Stomach (tissue), 9 donors: Measurements from ENCODE around the gene BLOC1S4. TPM values are rescaled to one million over a fixed set of nuclear protein-coding genes. Genes with fewer than 3 reads are reported as not detected.
"Not testable (repeated sequence)": the region's sequence is repeated elsewhere in the genome, so short reads cannot be mapped to it uniquely, and the experiment has no call there.

ENCODE experiments used
- DNase-seq, 2 donors: peaks; one replicate each; pipeline versions ENCODE4 v3.0.0 to v3.0.0-alpha.2; 2013 to 2019
- H3K27ac ChIP-seq, 5 donors: fragments of 200-600 bp in 4 of 5; sonication (generic) in 4 of 5; one replicate each; pipeline ENCODE4 v1.5.1; 2013 to 2019; ENCODE audit warnings: mild to moderate bottlenecking in 1 of 5, moderate library complexity in 1 of 5
- H3K27me3 ChIP-seq, 3 donors: fragments of 200-600 bp; sonication (generic); one replicate each; pipeline ENCODE4 v1.5.1; 2017 to 2019; ENCODE audit warnings: mixed run types in 1 of 3
- H3K36me3 ChIP-seq, 4 donors: fragments of 200-600 bp; sonication (generic); 1 replicate in 3 of 4; 2 replicates in 1 of 4; pipeline ENCODE4 v1.5.1; 2016 to 2019
- H3K4me1 ChIP-seq, 4 donors: fragments of 200-600 bp; sonication (generic); one replicate each; pipeline ENCODE4 v1.5.1; 2016 to 2019
- H3K4me3 ChIP-seq, 4 donors: fragments of 200-600 bp; sonication (generic) in 3 of 4; one replicate each; pipeline ENCODE4 v1.5.1; 2016 to 2019; ENCODE audit warnings: mild to moderate bottlenecking in 1 of 4
- H3K9me3 ChIP-seq, 4 donors: fragments of 200-600 bp; sonication (generic); one replicate each; pipeline ENCODE4 v1.5.1; 2016 to 2019
- EP300 ChIP-seq: sonication (generic); formaldehyde crosslinking; IDR thresholded peaks from one replicate; pipeline ENCODE4 v1.6.1; 2017; ENCODE audit warnings: antibody characterized with exemption
- POLR2A ChIP-seq, 4 donors: fragments of 450-650 bp; IDR thresholded peaks; one replicate each; pipeline ENCODE4 v1.6.1; 2016; ENCODE audit warnings: antibody characterized with exemption in 4 of 4, control low read depth in 2 of 4, mild to moderate bottlenecking in 1 of 4, moderate library complexity in 1 of 4
- POLR2AphosphoS5 ChIP-seq, 3 donors: sonication (generic); formaldehyde crosslinking; IDR thresholded peaks; one replicate each; pipeline ENCODE4 v1.6.1; 2016; ENCODE audit warnings: antibody characterized with exemption in 3 of 3
- WGBS, 5 donors: extraction: QIAGEN DNeasy Blood & Tissue Kit in 3 of 5; methylation state at CpG; one replicate each; pipeline versions ENCODE4 v1.1.5 to v1.1.7; 2013 to 2018; 5-methylcytosine and 5-hydroxymethylcytosine counted together
- intact Hi-C: fragments of 100-400 bp; cut with DNase I; formaldehyde crosslinking; loops from one replicate; pipeline ENCODE4 v1.15.1; 2023; ENCODE audit warnings: low total_unique reads
- polyA plus RNA-seq, 3 donors: library from polyadenylated mRNA; stranded (reverse); fragments of 200-250 nt; gene quantifications; one replicate each; pipeline ENCODE4 v1.2.3, GENCODE V29; 2013
- total RNA-seq, 5 donors: library from RNA; depleted of rRNA; stranded (reverse); fragments of >200 nt; gene quantifications; one replicate each; pipeline versions ENCODE4 v1.1.0 to v1.2.3, GENCODE V29; 2014 to 2016
- TF ChIP-seq, protein P1 (sequence below), 7 experiments: fragments of 450-650 bp in 4 of 7; fragments of 200-600 bp in 3 of 7; sonication (generic) in 3 of 7; IDR thresholded peaks; one replicate each; pipeline ENCODE4 v1.5.1; 2016 to 2019; ENCODE audit warnings: antibody characterized with exemption in 7 of 7, control low read depth in 2 of 7, mild to moderate bottlenecking in 1 of 7
- donor health status: healthy with polysubstance abuse.
- donor health status: Bipolar disorder and iron deficiency.
- donor health status: healthy.

The BLOC1S4 gene
- total and polyA plus RNA-seq, 8 donors = 8.4 to 64.3 (median 16.6) TPM

DNA sequence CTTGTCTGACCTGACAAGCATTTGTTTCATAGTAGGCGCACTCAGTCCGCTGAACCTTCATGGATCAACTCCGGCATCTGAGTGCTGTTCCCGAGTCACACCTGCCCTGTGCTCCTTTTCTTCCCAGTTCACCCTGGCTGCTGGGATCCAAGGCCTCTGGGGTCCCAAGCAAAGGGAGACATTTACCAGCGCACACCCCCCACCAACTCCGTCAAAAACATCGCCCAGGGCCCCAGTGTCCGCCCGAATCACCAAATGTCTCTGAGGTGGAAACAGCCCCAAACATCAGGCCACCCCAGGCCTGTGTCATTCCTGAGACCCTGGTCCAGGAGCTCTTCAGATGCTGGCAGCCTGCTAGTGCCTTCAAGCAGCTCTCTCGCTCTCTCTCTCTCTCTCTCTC is 5.1 kb downstream of the BLOC1S4 start:
- no peak for DNase-seq
- Histone ChIP-seq H3K4me1 (peaks cover 17 to 32% (median 27%) of the 10 kb centered on the region in 4 donors), H3K4me3 (no peak overlapping the region), H3K27me3 (no peaks in the 10 kb centered on the region), H3K27ac (no peak overlapping the region), H3K9me3 (no peaks in the 10 kb centered on the region), H3K36me3 (no peaks in the 10 kb centered on the region)
- intact Hi-C loops = loop anchor here (5.0 to 10.0 kb wide), 2 partner anchors 64 to 156 kb away; partner anchors contain the start of gene KIAA0232
- TF ChIP-seq, protein P1, sequence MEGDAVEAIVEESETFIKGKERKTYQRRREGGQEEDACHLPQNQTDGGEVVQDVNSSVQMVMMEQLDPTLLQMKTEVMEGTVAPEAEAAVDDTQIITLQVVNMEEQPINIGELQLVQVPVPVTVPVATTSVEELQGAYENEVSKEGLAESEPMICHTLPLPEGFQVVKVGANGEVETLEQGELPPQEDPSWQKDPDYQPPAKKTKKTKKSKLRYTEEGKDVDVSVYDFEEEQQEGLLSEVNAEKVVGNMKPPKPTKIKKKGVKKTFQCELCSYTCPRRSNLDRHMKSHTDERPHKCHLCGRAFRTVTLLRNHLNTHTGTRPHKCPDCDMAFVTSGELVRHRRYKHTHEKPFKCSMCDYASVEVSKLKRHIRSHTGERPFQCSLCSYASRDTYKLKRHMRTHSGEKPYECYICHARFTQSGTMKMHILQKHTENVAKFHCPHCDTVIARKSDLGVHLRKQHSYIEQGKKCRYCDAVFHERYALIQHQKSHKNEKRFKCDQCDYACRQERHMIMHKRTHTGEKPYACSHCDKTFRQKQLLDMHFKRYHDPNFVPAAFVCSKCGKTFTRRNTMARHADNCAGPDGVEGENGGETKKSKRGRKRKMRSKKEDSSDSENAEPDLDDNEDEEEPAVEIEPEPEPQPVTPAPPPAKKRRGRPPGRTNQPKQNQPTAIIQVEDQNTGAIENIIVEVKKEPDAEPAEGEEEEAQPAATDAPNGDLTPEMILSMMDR (IDR thresholded peaks at IDR 0.05) = no peak
- TF ChIP-seq EP300 (no peak), POLR2A (IDR thresholded peaks at IDR 0.05) (no peak), POLR2AphosphoS5 (IDR thresholded peaks at IDR 0.05) (no peak)
- 94 to 99% (median 98%) methylated on average over 10 of the region's 10 CpGs for WGBS, 5 donors

DNA sequence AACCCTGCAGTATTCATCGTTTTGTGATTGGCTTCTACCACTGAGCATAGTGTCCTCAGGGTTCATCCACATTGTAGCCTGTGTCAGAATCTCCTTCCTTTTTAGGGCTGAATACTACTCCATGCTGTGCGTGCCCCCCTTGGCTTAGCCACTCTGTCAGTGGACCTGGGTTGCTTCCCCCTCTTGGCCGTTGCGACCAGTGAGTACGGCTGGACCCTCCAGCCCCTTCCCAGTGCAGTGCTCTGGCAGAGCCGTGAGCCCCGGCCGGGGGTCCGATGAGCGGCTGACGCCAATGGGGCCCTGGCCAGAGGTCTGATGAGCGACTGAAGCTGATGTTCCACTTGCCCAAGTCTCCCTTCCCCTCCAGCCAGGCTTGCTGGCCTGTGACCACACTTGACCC is 6.9 kb downstream of the BLOC1S4 start:
- no peak for DNase-seq
- Histone ChIP-seq H3K27ac (no peak overlapping the region), H3K4me1 (peaks cover 10 to 27% (median 17%) of the 10 kb centered on the region in 4 donors), H3K4me3 (no peak overlapping the region), H3K36me3 (no peaks in the 10 kb centered on the region), H3K27me3 (no peaks in the 10 kb centered on the region), H3K9me3 (no peaks in the 10 kb centered on the region)
- TF ChIP-seq EP300 = no peak
- TF ChIP-seq, protein P1 (IDR thresholded peaks at IDR 0.05) = no peak
- no peak for TF ChIP-seq POLR2AphosphoS5 (IDR thresholded peaks at IDR 0.05)
- TF ChIP-seq POLR2A (IDR thresholded peaks at IDR 0.05) = no peak
- intact Hi-C loops = loop anchor here (5.0 to 10.0 kb wide), 2 partner anchors 62 to 154 kb away; partner anchors contain the start of gene KIAA0232
- WGBS, 5 donors = 93 to 100% (median 95%) methylated on average over 6 to 12 of the region's 12 CpGs

DNA sequence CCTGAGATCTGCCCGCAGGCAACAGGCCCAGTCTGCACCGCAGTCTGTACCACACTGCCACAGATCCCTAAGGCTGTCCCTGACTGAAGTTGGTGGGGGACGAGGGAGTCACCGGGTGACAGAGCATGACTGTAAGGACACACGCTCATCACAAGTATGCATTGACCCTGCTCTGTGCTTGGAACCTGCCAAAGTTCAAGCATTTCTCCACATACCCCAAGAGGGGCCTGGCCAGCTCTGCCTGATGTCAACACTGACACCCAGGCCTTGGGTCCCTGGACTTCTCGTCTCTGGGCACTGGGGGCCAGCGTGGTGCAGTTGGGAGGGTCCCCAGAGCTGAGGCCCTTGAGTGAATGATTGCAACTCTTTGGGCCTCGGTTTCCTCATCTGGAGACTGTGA is 7.9 kb downstream of the BLOC1S4 start:
- 82 to 95% (median 92%) methylated on average over 4 to 8 of the region's 8 CpGs for WGBS, 5 donors
- no peak for DNase-seq
- Histone ChIP-seq H3K4me3 (no peak overlapping the region), H3K27me3 (no peaks in the 10 kb centered on the region), H3K4me1 (peaks cover 6 to 21% (median 11%) of the 10 kb centered on the region in 4 donors), H3K27ac (no peak overlapping the region), H3K9me3 (no peaks in the 10 kb centered on the region), H3K36me3 (no peaks in the 10 kb centered on the region)
- TF ChIP-seq POLR2AphosphoS5 (IDR thresholded peaks at IDR 0.05) = no peak
- TF ChIP-seq EP300 = no peak
- no peak for TF ChIP-seq POLR2A (IDR thresholded peaks at IDR 0.05)
- TF ChIP-seq, protein P1 (IDR thresholded peaks at IDR 0.05) = no peak
- intact Hi-C loops = loop anchor here (5.0 to 10.0 kb wide), 2 partner anchors 61 to 153 kb away; partner anchors contain the start of gene KIAA0232

DNA sequence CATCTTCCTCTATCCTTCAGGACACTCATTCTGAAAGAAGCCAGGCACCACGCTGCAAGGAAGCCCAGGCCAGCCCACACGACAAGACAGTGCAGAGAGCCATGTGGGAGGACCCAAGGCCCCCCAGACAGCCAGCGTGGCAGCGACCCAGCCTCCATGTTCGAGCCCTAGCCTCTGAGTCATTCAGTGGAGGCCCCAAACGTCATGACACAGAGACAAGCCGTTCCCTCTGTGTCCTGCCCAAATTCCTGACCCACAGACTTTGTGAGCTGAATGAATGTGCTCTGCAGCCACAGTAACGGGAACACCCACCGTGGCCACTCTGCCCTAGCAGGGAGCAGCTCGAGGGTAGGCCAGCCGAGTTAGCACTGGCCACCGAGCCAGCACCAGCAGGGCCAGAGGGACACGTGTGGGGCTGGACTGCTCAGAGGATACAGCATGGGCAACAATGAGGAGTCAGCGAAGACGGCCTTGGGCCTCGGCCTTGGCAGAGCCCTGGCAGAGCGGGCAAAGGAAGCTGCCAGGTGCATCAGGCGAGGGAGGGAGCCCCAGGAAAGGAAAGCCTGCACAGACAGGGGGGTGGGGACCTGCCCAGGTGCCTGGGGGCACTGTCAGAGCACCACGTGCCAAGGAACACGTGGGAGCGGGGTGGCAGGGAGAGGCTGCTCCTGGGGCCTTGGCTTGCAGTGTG is 8.6 kb downstream of the BLOC1S4 start:
- H3K4me3 ChIP-seq = no peak overlapping the region
- no peak for DNase-seq
- WGBS, 5 donors = 81 to 89% (median 87%) methylated on average over 12 to 21 of the region's 21 CpGs
- peaks cover 6 to 20% (median 11%) of the 10 kb centered on the region in 4 donors for H3K4me1 ChIP-seq
- intact Hi-C loops = loop anchor here (5.0 to 10.0 kb wide), 2 partner anchors 60 to 153 kb away; partner anchors contain the start of gene KIAA0232
- H3K36me3 ChIP-seq = no peaks in the 10 kb centered on the region
- H3K27ac ChIP-seq = no peak overlapping the region
- no peaks in the 10 kb centered on the region for H3K9me3 ChIP-seq
- H3K27me3 ChIP-seq = no peaks in the 10 kb centered on the region
- TF ChIP-seq POLR2A (IDR thresholded peaks at IDR 0.05) (no peak), EP300 (no peak), POLR2AphosphoS5 (IDR thresholded peaks at IDR 0.05) (no peak)
- TF ChIP-seq, protein P1 (IDR thresholded peaks at IDR 0.05) = no peak

DNA sequence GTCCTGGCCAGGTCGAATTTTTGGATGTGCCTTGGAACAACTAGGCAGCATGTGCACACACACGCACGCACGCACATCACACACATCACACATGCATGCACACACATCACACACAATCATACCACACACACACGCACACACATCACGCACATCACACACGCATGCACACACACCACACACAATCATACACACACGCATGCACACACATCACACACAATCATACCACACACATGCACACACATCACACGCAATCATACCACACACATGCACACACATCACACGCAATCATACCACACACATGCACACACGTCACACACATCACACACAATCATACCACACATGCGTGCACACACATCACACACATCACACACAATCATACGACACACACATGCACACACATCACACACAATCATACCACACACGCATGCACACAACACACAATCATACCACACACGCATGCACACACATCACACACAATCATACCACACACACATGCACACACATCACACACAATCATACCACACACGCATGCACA is 9.5 kb downstream of the BLOC1S4 start:
- not testable (repeated sequence) for DNase-seq, H3K27ac ChIP-seq, H3K4me3 ChIP-seq, H3K27me3 ChIP-seq, H3K36me3 ChIP-seq, H3K9me3 ChIP-seq
- intact Hi-C loops = loop anchor here (10.0 kb wide), 1 partner anchor 59 kb away; the partner anchor contains the start of gene KIAA0232
- WGBS, 5 donors = 87 to 95% (median 94%) methylated on average over 15 to 16 of the region's 16 CpGs
- H3K4me1 ChIP-seq = peaks cover under 1 to 11% (median 4%) of the 10 kb centered on the region in 4 donors
